Mesodermal cell (in vitro differentiated cells): ENCODE measurements around the gene SLC6A6.
"Not testable (repeated sequence)": the region's sequence is repeated elsewhere in the genome, so short reads cannot be mapped to it uniquely, and the experiment has no call there.

Experiments
- H3K27ac ChIP-seq: 2 replicates; pipeline ENCODE4 v1.7.0; 2013; ENCODE audit warnings: mild to moderate bottlenecking, low read depth, low read length, moderate library complexity; ENCODE audit not compliant: severe bottlenecking
- H3K36me3 ChIP-seq: 2 replicates; pipeline ENCODE4 v1.7.1; 2013; ENCODE audit warnings: mild to moderate bottlenecking, low read length, moderate library complexity; ENCODE audit not compliant: control insufficient read depth, insufficient read depth
- H3K4me1 ChIP-seq: one replicate; pipeline ENCODE4 v1.7.1; 2013; ENCODE audit warnings: mild to moderate bottlenecking, low read length; ENCODE audit not compliant: insufficient read depth, control insufficient read depth, poor library complexity, severe bottlenecking
- H3K4me3 ChIP-seq: 2 replicates; pipeline ENCODE4 v1.7.0; 2013; ENCODE audit warnings: low read length, control low read depth, mild to moderate bottlenecking; ENCODE audit not compliant: insufficient read depth, poor library complexity, severe bottlenecking; ENCODE audit errors: extremely low read depth
- H3K9me3 ChIP-seq: 2 replicates; pipeline ENCODE4 v1.7.1; 2013; ENCODE audit warnings: mild to moderate bottlenecking, low read length, moderate library complexity; ENCODE audit not compliant: control insufficient read depth
- WGBS, 2 experiments: methylation state at CpG; one replicate each; pipeline ENCODE4 v1.1.5; 2013; ENCODE audit warnings: missing lambda C conversion rate in 2 of 2; ENCODE audit not compliant: insufficient coverage in 2 of 2; 5-methylcytosine and 5-hydroxymethylcytosine counted together

Gene SLC6A6

DNA sequence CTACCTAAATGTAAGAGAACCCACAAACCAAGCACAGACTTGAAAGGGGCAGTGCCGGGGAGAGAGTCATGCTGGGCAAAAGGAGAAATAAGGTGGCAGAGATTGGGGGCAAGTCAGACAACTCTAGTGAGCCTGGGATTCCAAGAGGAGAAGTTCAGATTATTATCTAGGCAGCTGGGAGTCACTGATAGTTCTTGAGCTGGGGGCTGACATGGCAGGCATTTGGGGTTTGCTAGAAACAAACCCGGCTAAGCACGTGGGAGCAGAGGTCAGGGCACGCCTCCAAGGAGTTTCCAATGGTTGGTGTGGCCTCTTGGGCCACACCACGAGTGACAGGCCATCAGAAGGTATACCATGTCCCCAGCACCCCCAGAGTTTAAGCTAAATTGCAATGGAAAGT is 27.6 kb downstream of the SLC6A6 start:
- WGBS, 2 experiments = 93 to 95% methylated on average over 3 to 4 of the region's 5 CpGs
- H3K4me3 ChIP-seq = no peak overlapping the region
- no peak overlapping the region for H3K27ac ChIP-seq
- H3K9me3 ChIP-seq = no peaks in the 10 kb centered on the region
- H3K4me1 ChIP-seq = peaks cover 54% of the 10 kb centered on the region
- H3K36me3 ChIP-seq = peaks cover 11% of the 10 kb centered on the region

DNA sequence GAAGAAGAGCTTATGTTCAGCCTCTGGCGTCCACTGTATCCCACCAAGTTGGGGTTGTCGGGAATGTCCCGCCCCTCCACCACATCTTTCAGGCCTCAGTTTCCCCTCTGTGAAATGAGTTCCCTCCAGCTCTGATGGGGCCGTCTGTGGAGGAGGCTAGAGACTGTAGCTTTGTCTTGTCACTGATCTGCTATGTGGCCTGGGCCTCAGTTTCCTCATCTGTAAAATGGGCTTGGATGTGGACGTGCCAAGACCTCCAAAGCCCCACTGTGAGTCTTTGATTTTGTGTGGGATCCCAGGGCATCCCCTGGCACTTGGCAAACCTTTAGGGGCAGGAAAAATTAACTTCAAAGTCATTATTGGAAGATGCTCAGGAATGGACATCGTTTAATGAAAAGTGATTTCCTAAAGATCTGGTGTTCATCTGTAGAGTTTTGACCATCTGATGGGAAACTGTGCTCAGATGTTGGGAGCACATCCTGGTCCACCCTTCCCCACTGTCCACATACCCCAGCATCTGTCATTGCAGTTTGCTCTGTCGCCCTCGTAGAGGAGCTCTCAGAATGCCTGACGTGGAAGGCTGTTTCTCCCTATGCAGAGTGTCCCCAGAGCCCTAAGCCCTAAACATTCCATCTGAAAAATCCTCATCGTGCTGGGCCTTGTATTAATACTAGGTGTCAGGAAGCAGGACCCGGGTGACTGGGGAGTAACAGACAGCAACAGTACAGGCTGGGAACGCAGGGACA is 28.5 kb downstream of the SLC6A6 start:
- Histone ChIP-seq H3K4me1 (peaks cover 60% of the 10 kb centered on the region), H3K27ac (peak overlapping the region; percentile 85), H3K36me3 (peaks cover 11% of the 10 kb centered on the region), H3K9me3 (no peaks in the 10 kb centered on the region), H3K4me3 (no peak overlapping the region)
- 84 to 97% methylated on average over 9 to 11 of the region's 12 CpGs for WGBS, 2 experiments

DNA sequence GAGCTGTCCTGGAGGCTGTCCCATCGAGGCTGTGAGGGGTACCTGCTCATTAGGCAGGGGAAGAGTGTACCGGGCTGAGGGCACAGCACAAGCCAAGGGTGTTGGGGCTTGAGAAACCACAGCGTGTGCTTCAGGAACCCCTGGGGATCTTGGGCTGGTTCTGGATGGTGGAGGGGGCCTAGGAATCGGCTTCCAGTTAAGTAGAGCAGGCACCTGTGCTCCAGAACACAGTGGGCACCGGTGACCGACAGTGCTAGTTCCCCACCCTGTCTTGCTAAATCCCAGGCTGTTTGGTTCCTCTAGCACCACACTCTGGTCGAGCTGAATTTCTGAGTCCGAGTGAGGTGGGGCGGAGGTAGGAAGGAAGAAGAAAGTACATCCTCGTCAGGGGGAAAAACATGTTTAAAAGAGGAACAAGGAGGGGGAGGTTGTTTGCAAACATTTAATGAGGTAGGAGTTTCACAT is 29.1 kb downstream of the SLC6A6 start:
- 58 to 64% methylated on average over 7 to 10 of the region's 10 CpGs for WGBS, 2 experiments
- H3K9me3 ChIP-seq = no peaks in the 10 kb centered on the region
- H3K4me1 ChIP-seq = peaks cover 60% of the 10 kb centered on the region
- H3K27ac ChIP-seq = peak overlapping the region; percentile 85
- H3K36me3 ChIP-seq = peaks cover 11% of the 10 kb centered on the region
- H3K4me3 ChIP-seq = no peak overlapping the region

DNA sequence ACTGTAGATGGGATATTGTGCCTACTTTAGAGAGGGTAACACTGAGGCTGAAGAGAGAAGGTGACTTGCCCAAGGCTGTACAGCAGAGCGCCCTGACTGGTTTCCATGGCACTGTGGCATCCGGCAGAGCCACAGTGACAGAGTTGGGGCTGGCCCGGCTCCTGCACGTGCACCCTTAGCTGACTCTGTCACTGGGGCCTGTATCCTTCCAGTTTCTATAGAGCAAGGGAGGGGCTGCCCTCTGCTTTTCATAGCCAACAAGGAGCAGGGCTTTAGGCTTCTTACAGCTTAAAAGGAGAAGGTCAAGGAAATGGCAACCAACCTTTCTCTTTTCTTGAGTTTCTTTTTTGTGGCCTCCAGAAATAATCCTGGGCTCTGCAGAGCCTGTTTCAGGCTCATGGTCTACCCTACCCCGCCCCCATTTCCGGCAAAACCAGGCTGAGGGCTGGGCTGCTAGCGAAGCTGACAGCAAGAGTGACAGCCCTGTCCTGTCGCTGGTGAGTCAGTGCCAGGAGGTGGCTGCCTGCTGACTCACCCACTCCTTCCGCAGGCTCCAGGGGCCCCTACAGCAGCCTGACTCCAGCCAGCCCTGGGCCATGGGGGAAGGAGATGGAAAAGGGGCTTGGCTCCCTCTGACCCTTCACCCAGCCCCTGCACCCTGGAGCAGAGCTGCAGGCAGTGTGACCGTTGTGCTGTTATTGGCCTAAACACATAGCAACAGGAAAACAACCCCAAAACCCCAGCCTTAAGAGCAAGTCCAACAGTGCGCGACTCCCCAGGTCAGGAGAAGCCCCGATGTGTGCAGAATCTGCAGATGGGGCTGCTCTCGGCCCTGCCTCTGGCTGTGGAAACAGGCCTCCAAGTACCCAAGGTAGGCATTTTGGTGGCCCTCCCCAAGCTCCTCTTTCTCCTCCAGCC is 29.8 kb downstream of the SLC6A6 start:
- Histone ChIP-seq H3K4me3 (no peak overlapping the region), H3K9me3 (no peaks in the 10 kb centered on the region), H3K36me3 (peaks cover 9% of the 10 kb centered on the region), H3K4me1 (peaks cover 64% of the 10 kb centered on the region), H3K27ac (peak overlapping the region; percentile 85)
- 48 to 51% methylated on average over 10 to 14 of the region's 14 CpGs for WGBS, 2 experiments

DNA sequence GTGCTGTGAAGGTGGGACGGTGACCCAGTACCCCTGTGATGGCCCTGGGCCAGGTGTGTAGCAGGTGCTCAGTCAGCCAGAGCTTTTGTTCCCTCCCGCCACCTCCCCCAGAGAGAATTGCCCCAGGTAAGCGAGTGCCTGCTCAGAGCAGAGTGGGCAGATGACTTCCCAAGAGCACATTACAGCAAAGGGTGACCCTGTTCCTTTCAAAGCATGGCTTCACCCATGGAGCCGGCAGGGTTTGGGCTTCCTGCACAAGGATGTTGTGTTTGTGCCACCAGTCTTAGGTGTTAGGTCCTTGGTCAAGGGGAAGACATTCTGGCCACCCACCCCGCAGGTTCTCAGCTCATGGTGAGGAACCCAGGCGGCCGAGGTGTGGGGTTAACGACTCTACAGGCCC is 30.7 kb downstream of the SLC6A6 start:
- Histone ChIP-seq H3K4me1 (peaks cover 64% of the 10 kb centered on the region), H3K27ac (no peak overlapping the region), H3K36me3 (peaks cover 9% of the 10 kb centered on the region), H3K4me3 (no peak overlapping the region), H3K9me3 (no peaks in the 10 kb centered on the region)
- WGBS, 2 experiments = 94% methylated on average over 5 to 7 of the region's 8 CpGs

DNA sequence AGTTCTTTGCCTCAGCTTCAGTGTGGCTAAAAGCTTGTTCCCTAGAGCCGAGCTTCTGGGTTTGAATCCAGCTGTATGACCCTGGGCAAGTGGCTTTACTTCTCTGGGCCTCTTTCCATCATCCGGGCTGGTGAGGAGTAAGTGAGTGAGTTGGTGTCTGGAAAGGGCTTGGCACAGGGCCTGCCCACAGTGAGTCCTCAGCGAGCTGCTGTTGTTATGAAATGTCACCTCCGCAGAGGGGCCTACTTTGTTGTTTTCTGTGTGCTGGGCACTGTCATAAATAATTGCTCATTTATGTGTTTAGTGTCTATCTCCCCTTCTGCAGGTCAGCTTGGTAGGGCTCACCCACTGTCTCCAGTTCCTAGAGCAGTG is 31.7 kb downstream of the SLC6A6 start:
- Histone ChIP-seq H3K27ac (no peak overlapping the region), H3K9me3 (no peaks in the 10 kb centered on the region), H3K36me3 (peaks cover 9% of the 10 kb centered on the region), H3K4me3 (no peak overlapping the region), H3K4me1 (peaks cover 64% of the 10 kb centered on the region)
- 90 to 96% methylated on average over 4 of the region's 4 CpGs for WGBS, 2 experiments

DNA sequence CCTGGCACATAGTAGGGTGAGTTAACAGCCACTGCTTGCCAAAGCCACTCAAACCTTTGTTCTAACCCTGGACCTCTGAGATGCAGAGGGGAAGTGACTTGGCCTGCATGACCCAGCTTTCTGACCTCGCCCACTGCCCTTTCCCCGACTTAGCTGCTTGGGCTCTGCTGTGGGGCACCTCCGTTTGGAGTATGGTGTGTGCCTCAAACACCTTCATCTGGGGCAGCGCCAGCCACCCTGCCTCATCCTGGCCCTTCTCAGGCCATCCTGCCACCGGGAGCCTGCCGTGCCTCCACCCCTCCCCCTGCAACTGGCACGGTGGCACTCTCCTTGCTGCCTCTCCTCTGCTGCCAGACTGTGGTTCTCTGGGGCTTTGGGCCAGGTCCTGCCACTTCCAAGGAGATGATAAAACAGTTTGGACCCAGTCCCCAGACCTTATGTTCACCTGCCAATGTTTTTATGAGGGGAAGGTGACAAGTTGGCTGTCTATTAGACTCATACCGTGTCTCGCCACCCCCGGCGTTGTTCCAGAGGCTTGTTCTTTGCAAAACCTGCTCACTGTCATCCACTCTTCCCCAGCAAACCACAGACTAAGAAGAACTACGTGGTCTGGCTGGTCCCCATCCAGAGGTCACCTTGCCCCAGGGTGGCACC is 32.2 kb downstream of the SLC6A6 start:
- WGBS, 2 experiments = 89 to 98% methylated on average over 8 to 11 of the region's 12 CpGs
- no peak overlapping the region for H3K4me3 ChIP-seq
- peak overlapping the region; percentile 29 for H3K27ac ChIP-seq
- H3K36me3 ChIP-seq = peaks cover 9% of the 10 kb centered on the region
- no peaks in the 10 kb centered on the region for H3K9me3 ChIP-seq
- H3K4me1 ChIP-seq = peaks cover 64% of the 10 kb centered on the region

DNA sequence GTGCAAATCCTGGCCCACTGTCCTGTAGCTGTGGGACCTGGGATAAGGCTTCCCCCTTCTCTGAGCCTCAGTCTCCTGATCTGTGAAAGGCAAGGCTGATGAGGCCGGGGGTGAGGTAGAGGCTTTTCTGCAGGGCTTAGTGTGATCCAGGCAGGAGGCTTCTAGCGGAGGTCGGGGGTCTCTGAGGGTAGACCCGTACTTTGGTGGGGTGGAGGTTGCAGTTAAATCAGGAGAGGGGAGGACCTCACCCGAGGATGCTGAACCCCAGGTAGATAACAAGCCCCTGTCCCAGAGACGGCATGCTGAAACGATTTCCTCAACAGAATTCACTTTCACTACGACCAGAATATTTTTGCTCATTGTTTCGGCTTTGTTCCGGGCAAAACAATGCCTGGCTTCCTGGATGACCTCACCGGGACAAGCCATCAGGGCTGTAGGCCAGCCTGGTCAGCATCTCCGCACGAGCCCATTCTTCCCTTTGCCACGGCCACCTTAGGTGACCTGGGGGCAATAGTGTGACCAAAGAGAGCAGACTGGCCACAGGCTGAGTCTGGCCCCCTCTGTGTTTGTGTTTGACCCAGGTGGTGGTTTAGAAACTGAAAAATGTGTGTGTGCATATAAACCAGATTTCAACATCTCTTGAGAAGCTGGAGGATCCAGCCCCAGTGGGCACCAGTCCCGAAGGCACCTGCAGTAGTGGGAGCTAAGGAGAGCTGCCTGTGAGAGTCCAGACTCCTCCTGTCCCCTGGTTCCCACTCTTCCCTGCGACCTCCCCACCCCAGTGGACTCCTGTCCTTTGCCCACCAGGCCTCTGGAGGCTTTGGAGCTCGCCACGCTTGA is 33.0 kb downstream of the SLC6A6 start:
- H3K4me3 ChIP-seq = no peak overlapping the region
- peaks cover 67% of the 10 kb centered on the region for H3K4me1 ChIP-seq
- no peaks in the 10 kb centered on the region for H3K9me3 ChIP-seq
- WGBS, 2 experiments = 87 to 88% methylated on average over 15 of the region's 18 CpGs
- peak overlapping the region; percentile 53 for H3K27ac ChIP-seq
- peaks cover 7% of the 10 kb centered on the region for H3K36me3 ChIP-seq

DNA sequence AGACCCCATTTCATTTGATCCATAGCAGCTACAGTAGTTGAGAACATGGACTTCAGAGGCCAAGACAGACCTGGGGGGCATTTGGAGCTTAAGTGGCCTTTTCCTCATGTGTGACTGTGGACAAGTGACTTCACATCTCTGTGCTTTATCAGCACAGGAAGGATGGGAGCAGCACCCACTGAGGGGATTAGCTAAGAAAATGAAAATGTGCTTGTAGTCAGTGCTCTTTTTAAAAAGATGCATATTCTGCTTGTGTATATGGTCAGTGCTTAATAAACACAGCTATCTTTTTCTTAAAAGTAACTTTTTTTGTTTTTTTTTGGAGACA is 34.5 kb downstream of the SLC6A6 start:
- Histone ChIP-seq H3K4me3 (no peak overlapping the region), H3K36me3 (peaks cover 7% of the 10 kb centered on the region), H3K4me1 (peaks cover 58% of the 10 kb centered on the region), H3K9me3 (no peaks in the 10 kb centered on the region), H3K27ac (no peak overlapping the region)

DNA sequence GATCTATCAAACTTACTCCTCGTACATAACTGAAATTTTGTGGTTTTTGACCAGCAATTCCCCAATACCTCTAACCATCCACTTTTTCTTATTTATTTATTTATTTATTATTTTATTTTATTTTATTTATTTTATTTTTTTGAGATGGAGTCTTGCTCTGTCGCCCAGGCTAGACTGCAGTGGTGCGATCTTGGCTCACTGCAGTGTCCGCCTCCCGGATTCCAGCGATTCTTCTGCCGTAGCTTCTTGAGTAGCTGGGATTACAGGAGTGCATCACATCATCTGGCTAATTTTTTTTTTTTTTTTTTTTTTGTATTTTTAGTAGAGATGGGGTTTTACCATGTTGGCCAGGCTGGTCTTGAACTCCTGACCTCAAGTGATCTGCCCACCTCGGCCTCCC is 35.3 kb downstream of the SLC6A6 start:
- not testable (repeated sequence) for H3K4me3 ChIP-seq, H3K36me3 ChIP-seq, H3K27ac ChIP-seq, H3K9me3 ChIP-seq
- WGBS, 2 experiments = 80 to 91% methylated on average over 5 of the region's 8 CpGs
- H3K4me1 ChIP-seq = peaks cover 51% of the 10 kb centered on the region
